HG02981 (cell line): ENCODE measurements around the gene MFAP2.

Experiments
- ATAC-seq: cut with Tn5 transposase; IDR thresholded peaks from one replicate; pipeline ENCODE4 v1.9.1; 2021; ENCODE audit warnings: mild to moderate bottlenecking, moderate library complexity; ENCODE audit not compliant: unreplicated experiment

Gene MFAP2

GRCh38 chr1:16980473-16981268, at the start of gene MFAP2:
MFAP2 (minus strand) TSS chr1:16980620; CDS start chr1:16978273, 2,347 bp downstream.
- ATAC-seq = no peak

- ATAC-seq = no peak
Measured at GRCh38 chr1:17030206-17030605, 49.8 kb upstream of the MFAP2 start.

- ATAC-seq = no peak
Measured at GRCh38 chr1:17028662-17029188, 48.3 kb upstream of the MFAP2 start.

- no peak for ATAC-seq
Measured at GRCh38 chr1:17027900-17028299, 47.5 kb upstream of the MFAP2 start.

GRCh38 chr1:17027403-17027802, 47.0 kb upstream of the MFAP2 start:
- ATAC-seq = no peak

- ATAC-seq = no peak
Measured at GRCh38 chr1:17024721-17025120, 44.3 kb upstream of the MFAP2 start.

- no peak for ATAC-seq
Measured at GRCh38 chr1:17023573-17023972, 43.2 kb upstream of the MFAP2 start.

GRCh38 chr1:17023102-17023501, 42.7 kb upstream of the MFAP2 start:
- no peak for ATAC-seq

GRCh38 chr1:17021896-17022295, 41.5 kb upstream of the MFAP2 start:
- ATAC-seq = no peak

- no peak for ATAC-seq
Measured at GRCh38 chr1:17020502-17020901, 40.1 kb upstream of the MFAP2 start.

- ATAC-seq = peak; percentile 69
Measured at GRCh38 chr1:17018849-17019248, 38.4 kb upstream of the MFAP2 start.

GRCh38 chr1:17017435-17017834, 37.0 kb upstream of the MFAP2 start:
- ATAC-seq = no peak

- no peak for ATAC-seq
Measured at GRCh38 chr1:17016317-17016661, 35.9 kb upstream of the MFAP2 start.

GRCh38 chr1:17014671-17015567, 34.5 kb upstream of the MFAP2 start:
- no peak for ATAC-seq

GRCh38 chr1:17013491-17014320, 33.3 kb upstream of the MFAP2 start:
- no peak for ATAC-seq

- ATAC-seq = no peak
Measured at GRCh38 chr1:17012775-17013490, 32.5 kb upstream of the MFAP2 start.

GRCh38 chr1:17011439-17012307, 31.3 kb upstream of the MFAP2 start, which contains the start of gene ATP13A2:
ATP13A2 (minus strand) TSS chr1:17011928; CDS start chr1:17011738, 190 bp downstream.
- peak; percentile 88 for ATAC-seq

- peak; percentile 2 for ATAC-seq
Measured at GRCh38 chr1:17011092-17011438, 30.6 kb upstream of the MFAP2 start.

GRCh38 chr1:17009706-17010105, 29.3 kb upstream of the MFAP2 start:
- no peak for ATAC-seq
